Myocyte (in vitro differentiated cells): ENCODE results near the gene TMEM132C. TPM values are rescaled to one million over a fixed set of nuclear protein-coding genes. Genes with fewer than 3 reads are reported as not detected.

Experiments
- DNase-seq: peaks from one replicate; pipeline ENCODE4 v3.0.0-alpha.2; 2012; ENCODE audit warnings: low read depth
- total RNA-seq: library from RNA; depleted of rRNA; stranded (reverse); fragments of >200 nt; gene quantifications from 2 replicates; pipeline ENCODE4 v1.2.3, GENCODE V29; 2014

Gene TMEM132C
- total RNA-seq, 1 donor from 2014 or later: not detected

GRCh38 chr12:128338386-128339125 is 71.6 kb downstream of the TMEM132C start:
- DNase-seq: no peak

DNA sequence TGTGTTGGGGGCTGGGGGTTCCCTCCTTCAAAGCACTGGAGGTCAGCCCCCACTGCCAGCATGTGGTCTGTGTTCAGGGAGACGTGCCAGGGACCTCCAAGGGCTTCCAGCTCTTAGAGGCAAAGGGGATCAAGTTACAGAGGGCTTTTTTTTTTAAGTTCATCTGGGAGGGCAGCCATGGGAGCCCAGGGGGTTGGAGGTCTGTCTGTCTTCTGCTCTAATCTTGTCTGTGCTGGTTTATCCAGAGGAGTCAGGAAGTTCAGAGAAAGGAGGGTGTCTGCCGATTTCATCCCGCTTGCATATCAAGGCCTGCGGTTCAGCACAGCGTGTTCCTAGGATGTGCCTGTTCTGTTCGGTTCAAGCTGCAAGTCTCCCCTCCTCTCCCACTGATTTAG is 72.2 kb downstream of the TMEM132C start:
- no peak for DNase-seq

- no peak for DNase-seq
Observed at GRCh38 chr12:128339631-128340030, 72.7 kb downstream of the TMEM132C start.

DNA sequence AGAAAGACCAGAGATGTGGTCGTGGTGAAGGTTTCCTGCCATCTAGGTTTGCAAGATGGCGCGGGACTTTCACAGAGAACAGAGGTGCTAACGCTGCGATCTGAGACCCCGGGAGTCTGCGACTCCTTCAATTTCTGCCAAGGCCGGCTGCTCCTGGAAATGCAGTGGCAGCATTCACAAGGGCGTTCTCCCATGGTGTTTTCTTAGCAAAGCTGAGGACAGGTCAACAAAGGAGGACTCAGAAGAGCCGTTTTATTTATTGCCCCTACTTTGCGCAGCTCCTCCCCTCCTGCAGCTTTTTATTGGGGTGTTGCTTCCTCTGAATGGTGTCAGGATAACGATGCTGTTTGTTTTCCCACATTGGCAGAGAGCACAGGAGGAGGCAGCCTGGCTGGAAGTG is 86.3 kb downstream of the TMEM132C start:
- no peak for DNase-seq

DNA sequence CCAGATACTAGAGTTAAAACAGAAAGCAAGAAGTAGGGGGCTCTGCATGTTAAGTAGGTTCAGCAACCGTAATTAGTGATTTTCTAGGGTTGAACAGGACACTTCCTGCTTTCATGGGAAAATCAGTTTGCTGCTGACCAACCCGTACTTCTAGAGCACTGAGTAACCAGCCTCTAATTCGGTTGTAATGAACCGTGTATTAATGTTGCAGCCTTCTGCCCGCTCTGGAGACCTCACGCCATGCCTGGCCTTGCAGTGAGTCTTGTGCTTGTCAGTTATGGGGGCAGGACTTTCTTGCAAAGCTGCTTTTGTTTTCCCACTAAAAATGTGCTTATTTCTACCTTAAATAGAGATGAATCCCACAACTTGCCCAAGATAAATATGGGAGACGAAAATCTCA is 89.6 kb downstream of the TMEM132C start:
- no peak for DNase-seq

- no peak for DNase-seq
Observed at GRCh38 chr12:128361400-128361995, 94.5 kb downstream of the TMEM132C start.

- DNase-seq: no peak
Observed at GRCh38 chr12:128365032-128365431, 98.1 kb downstream of the TMEM132C start.

DNA sequence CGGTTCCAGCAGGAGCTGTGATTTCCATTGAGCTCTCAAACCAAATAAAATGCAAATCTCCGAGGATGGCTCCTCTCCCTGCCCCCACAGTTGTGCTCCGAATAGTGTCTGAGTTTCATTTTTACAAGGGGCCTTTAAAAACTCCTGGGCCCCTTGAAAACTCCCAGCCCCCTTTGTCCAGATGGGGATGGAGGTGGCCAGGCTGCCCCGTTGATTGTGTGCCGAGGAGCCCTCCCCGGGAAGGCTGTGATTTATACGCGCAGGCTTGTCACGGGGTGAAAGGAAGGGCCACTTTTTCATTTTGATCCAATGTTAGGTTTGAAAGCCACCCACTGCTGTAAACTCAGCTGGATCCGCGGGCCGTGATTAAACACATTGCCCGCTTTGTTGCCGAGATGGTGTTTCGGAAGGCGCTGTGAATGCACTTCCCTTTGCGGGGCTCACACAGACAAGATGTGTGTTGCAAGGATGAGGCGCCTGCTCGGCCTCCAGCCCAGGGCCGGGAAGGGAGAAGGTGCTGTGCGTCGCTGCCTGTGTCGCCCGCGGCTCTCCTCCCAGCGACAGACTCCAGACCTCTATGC is 98.8 kb downstream of the TMEM132C start:
- DNase-seq: no peak

DNA sequence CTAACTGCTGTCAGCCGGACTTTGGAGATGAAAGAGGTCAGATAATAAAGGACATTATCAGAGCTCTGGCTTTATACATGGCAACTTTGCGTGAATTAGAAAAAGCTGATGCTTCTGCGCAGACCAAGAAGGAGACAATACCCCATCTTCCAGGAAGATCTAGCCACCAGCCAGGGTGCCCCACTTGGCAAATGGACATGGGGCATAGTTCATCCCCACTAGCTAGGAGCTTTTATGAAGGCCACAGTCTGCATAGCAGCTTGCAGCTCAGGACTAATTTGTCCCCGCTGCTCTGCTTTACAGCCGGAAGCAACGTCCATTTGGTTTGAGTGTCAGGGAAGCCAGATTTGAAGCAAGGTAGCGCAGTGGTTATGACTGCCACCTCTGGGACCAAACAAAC is 101.0 kb downstream of the TMEM132C start:
- DNase-seq: no peak

- no peak for DNase-seq
Observed at GRCh38 chr12:128381541-128381940, 114.6 kb downstream of the TMEM132C start.

GRCh38 chr12:128381946-128382345 is 115.0 kb downstream of the TMEM132C start:
- DNase-seq: no peak

- no peak for DNase-seq
Observed at GRCh38 chr12:128382946-128383345, 116.0 kb downstream of the TMEM132C start.

DNA sequence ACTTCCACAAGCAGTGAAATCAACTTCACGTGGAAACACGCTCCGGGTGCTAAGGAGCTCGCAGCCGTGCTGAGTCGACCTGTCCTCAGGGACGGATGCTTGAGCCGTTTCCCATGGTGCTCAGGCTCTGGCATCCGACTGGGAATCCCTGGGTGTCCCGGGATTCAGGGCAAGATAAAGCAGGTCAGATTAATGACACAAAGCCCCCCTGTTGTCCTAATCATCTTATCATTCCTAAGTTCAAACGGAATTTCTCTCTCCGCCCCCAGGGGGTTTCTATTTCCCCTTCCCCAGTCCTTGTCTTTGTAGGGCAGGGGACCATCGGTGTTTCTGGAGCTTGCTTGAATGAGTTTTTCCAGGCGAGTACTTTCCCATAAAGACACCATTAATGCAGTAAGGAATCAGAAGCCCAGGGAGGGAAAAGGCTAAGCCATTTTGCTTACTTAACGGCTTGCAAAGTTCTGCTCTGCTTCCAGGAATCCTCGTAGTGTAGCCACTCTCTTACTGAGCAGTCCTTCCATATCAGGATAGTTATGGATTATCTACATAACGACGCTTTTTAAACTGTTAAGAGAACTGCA is 116.5 kb downstream of the TMEM132C start:
- DNase-seq: no peak

DNA sequence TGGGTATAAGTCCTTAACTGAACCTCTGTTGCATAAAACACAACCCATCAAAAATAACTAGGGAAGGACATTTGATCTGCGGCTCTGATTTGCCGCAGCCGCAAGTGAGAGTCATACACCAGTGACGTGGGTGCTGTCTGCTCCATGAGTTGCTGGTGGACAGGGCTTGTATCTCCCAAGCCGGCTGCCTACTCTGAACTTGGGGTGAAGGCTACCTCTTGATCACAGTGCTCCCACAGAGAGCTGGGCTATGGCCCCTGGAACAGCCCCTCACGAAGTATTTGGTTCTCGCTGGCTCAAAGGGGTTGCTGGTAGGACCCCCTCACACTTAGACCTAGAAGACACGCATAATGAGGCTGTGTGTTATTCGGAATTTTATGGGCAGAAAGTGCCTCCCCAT is 118.8 kb downstream of the TMEM132C start:
- no peak for DNase-seq

GRCh38 chr12:128387811-128388422 is 120.9 kb downstream of the TMEM132C start:
- DNase-seq: no peak

GRCh38 chr12:128388461-128389000 is 121.6 kb downstream of the TMEM132C start:
- DNase-seq: peak; percentile 2

DNA sequence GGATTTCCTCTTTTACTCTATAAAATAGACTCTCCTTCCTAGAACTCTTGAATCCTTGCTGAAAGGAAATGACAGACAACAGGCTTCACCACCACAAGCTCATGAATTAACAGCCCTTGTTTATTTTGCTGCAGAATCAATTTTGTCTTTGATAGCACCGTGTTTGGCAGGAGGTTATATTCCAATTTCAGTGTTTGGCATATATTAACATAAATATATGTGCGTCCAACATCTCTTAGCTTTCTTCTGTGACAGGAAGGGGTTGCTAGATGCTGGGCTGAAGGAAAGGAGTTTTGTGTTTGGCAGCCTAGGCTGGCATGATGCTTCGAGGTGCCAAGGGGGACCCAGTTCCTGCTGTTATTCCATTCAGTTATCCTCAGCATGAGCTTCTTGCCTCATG is 126.4 kb downstream of the TMEM132C start:
- no peak for DNase-seq

DNA sequence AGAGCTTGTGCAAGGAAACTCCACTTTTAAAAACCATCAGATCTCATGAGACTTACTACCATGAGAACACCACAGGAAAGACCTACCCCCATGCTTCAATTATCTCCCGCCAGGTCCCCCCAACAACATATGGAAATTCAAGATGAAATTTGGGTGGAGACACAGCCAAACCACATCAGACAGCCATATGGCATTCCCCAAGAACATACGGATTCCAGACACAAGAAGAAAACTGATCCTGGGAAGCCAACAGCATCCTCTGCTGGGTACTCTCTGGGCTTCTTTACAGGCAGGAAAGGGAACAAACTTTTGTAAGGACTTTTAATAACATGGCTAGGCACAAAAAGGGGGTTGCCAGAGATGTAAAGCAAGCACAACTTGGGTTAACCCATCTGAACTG is 127.2 kb downstream of the TMEM132C start:
- no peak for DNase-seq

GRCh38 chr12:128399253-128399652 is 132.3 kb downstream of the TMEM132C start:
- DNase-seq: no peak

- DNase-seq: no peak
Observed at GRCh38 chr12:128402486-128403243, 135.7 kb downstream of the TMEM132C start.

- no peak for DNase-seq
Observed at GRCh38 chr12:128408669-128409068, 141.7 kb downstream of the TMEM132C start.
